Vagina (tissue), 2 donors: Measurements from ENCODE around the gene TUBGCP2. TPM values are rescaled to one million over a fixed set of nuclear protein-coding genes. Genes with fewer than 3 reads are reported as not detected.

Experiments used
- DNase-seq, 2 donors: peaks; one replicate each; pipeline ENCODE4 v3.0.0-alpha.2; 2017; ENCODE audit errors: extremely low spot score in 2 of 2
- H3K27ac ChIP-seq: fragments of 200-600 bp; sonication (generic); one replicate; pipeline ENCODE4 v1.5.1; 2019
- H3K27me3 ChIP-seq: fragments of 200-600 bp; sonication (generic); one replicate; pipeline ENCODE4 v1.5.1; 2019
- H3K36me3 ChIP-seq, 2 donors: fragments of 200-600 bp; sonication (generic); one replicate each; pipeline ENCODE4 v1.5.1; 2017 to 2019
- H3K4me1 ChIP-seq: fragments of 200-600 bp; sonication (generic); one replicate; pipeline ENCODE4 v1.5.1; 2019
- H3K4me3 ChIP-seq, 2 donors: fragments of 200-600 bp; sonication (generic); 1 replicate in 1 of 2; 2 replicates in 1 of 2; pipeline ENCODE4 v1.5.1; 2016 to 2019
- H3K9me3 ChIP-seq: fragments of 200-600 bp; sonication (generic); one replicate; pipeline ENCODE4 v1.5.1; 2019
- POLR2A ChIP-seq, 2 donors: fragments of 450-650 bp; IDR thresholded peaks; one replicate each; pipeline ENCODE4 v1.6.1; 2017; ENCODE audit warnings: antibody characterized with exemption in 2 of 2, mild to moderate bottlenecking in 2 of 2, moderate library complexity in 2 of 2
- POLR2AphosphoS5 ChIP-seq, 2 donors: sonication (generic); formaldehyde crosslinking; IDR thresholded peaks; one replicate each; pipeline ENCODE4 v1.9.0; 2017; ENCODE audit warnings: antibody characterized with exemption in 2 of 2, mild to moderate bottlenecking in 2 of 2, low read depth in 1 of 2; ENCODE audit not compliant: insufficient read depth in 1 of 2
- intact Hi-C: fragments of 100-400 bp; cut with DNase I; formaldehyde crosslinking; loops from one replicate; pipeline ENCODE4 v1.15.1; 2023
- total RNA-seq: library from RNA; depleted of rRNA; stranded (reverse); fragments of >200 nt; gene quantifications from one replicate; pipeline ENCODE4 v1.2.3, GENCODE V29; 2016
- TF ChIP-seq, protein P1 (sequence below), 3 experiments: fragments of 450-650 bp in 2 of 3; fragments of 200-600 bp in 1 of 3; sonication (generic) in 1 of 3; IDR thresholded peaks; one replicate each; pipeline ENCODE4 v1.5.1; 2017 to 2019; ENCODE audit warnings: antibody characterized with exemption in 3 of 3, mild to moderate bottlenecking in 2 of 3, moderate library complexity in 2 of 3

TUBGCP2 gene
- total RNA-seq, 1 donor from 2014 or later, result 41.7 TPM

- peaks cover 38% of the 10 kb centered on the region for H3K4me1 ChIP-seq
- intact Hi-C loops, result no loop called here
- no peak for TF ChIP-seq POLR2A (IDR thresholded peaks at IDR 0.05)
- TF ChIP-seq, protein P1, sequence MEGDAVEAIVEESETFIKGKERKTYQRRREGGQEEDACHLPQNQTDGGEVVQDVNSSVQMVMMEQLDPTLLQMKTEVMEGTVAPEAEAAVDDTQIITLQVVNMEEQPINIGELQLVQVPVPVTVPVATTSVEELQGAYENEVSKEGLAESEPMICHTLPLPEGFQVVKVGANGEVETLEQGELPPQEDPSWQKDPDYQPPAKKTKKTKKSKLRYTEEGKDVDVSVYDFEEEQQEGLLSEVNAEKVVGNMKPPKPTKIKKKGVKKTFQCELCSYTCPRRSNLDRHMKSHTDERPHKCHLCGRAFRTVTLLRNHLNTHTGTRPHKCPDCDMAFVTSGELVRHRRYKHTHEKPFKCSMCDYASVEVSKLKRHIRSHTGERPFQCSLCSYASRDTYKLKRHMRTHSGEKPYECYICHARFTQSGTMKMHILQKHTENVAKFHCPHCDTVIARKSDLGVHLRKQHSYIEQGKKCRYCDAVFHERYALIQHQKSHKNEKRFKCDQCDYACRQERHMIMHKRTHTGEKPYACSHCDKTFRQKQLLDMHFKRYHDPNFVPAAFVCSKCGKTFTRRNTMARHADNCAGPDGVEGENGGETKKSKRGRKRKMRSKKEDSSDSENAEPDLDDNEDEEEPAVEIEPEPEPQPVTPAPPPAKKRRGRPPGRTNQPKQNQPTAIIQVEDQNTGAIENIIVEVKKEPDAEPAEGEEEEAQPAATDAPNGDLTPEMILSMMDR (IDR thresholded peaks at IDR 0.05), result no peak
- no peak for TF ChIP-seq POLR2AphosphoS5 (IDR thresholded peaks at IDR 0.05; ENCODE audit: insufficient read depth in 1 of 2, low read depth in 1 of 2)
Measured at GRCh38 chr10:133263674-133264073, 45.0 kb downstream of the TUBGCP2 start.

GRCh38 chr10:133262696-133263095 is 46.0 kb downstream of the TUBGCP2 start:
- intact Hi-C loops, result no loop called here
- Histone ChIP-seq H3K9me3 (no peaks in the 10 kb centered on the region), H3K36me3 (no peaks in the 10 kb centered on the region), H3K27me3 (no peaks in the 10 kb centered on the region), H3K4me1 (peaks cover 48% of the 10 kb centered on the region), H3K4me3 (peak overlapping the region in 1 of 2 donors; percentile 71), H3K27ac (no peak overlapping the region)
- TF ChIP-seq POLR2AphosphoS5 (IDR thresholded peaks at IDR 0.05; ENCODE audit: insufficient read depth in 1 of 2, low read depth in 1 of 2), result peak in 1 of 2 donors; percentile 16
- TF ChIP-seq, protein P1 (IDR thresholded peaks at IDR 0.05), result no peak
- TF ChIP-seq POLR2A (IDR thresholded peaks at IDR 0.05), result no peak
- no peak for DNase-seq

More at GRCh38 chr10:133263674-133264073, 45.0 kb downstream of the TUBGCP2 start:
- Histone ChIP-seq H3K27ac (no peak overlapping the region), H3K4me3 (no peak overlapping the region), H3K9me3 (no peaks in the 10 kb centered on the region), H3K36me3 (no peaks in the 10 kb centered on the region), H3K27me3 (no peaks in the 10 kb centered on the region)
- no peak for DNase-seq

- H3K4me1 ChIP-seq, result peaks cover 53% of the 10 kb centered on the region
- intact Hi-C loops, result no loop called here
- peak overlapping the region; percentile 71 to 93 for H3K4me3 ChIP-seq
- no peaks in the 10 kb centered on the region for H3K27me3 ChIP-seq
- no peaks in the 10 kb centered on the region for H3K9me3 ChIP-seq
- no peak for DNase-seq
- peak overlapping the region; percentile 91 for H3K27ac ChIP-seq
- no peaks in the 10 kb centered on the region for H3K36me3 ChIP-seq
- TF ChIP-seq, protein P1 (IDR thresholded peaks at IDR 0.05), result no peak
- peak in 1 of 2 donors; percentile 28 for TF ChIP-seq POLR2A (IDR thresholded peaks at IDR 0.05)
Measured at GRCh38 chr10:133261726-133262325, 46.8 kb downstream of the TUBGCP2 start.

DNA sequence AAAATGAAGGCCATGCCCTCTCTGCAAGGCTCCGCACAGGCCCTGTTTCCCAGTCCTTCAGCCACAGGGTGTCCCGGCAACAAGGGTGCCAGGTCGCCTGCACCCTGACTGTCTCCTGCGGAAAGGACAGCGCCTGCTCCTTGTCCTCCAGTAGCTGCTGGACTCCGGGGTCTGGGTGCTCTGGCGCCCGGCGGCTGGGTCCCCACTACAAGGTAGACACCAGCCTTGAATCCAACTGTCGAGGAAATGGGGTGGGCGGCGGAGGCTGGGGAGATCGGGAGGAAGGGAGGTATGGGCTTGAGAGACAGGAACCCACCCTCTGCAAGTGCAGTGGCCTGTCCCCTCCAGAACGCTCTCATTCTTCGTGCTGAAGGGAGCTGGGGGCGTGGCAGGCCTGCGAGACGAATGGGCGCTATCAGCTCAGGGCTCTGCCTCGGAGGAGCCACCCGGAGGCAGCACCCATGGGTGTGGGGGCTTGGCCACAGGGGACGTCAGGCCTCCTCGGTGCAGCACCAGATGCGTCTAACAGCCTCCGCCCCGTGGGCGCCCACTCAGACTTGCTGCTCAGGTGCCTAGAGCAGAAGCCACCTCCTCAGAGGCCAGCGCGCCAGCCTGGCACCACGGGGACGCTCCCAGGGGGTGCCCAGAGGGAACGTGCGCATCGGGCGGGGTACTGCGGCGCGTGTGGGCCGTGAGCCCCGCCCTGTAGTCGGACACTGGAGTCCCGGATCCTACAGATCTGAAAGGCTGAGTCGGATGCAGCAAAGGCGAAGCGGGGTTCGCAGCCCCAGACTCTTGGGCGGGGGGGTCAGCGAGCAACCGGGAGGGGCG is 47.6 kb downstream of the TUBGCP2 start:
- intact Hi-C loops, result no loop called here
- no peak for DNase-seq
- Histone ChIP-seq H3K4me3 (peak overlapping the region; percentile 71 to 93), H3K36me3 (no peaks in the 10 kb centered on the region), H3K27ac (peak overlapping the region; percentile 91), H3K9me3 (no peaks in the 10 kb centered on the region), H3K27me3 (no peaks in the 10 kb centered on the region), H3K4me1 (peaks cover 53% of the 10 kb centered on the region)
- TF ChIP-seq POLR2A (IDR thresholded peaks at IDR 0.05) (no peak), POLR2AphosphoS5 (IDR thresholded peaks at IDR 0.05; ENCODE audit: insufficient read depth in 1 of 2, low read depth in 1 of 2) (peak in 1 of 2 donors; percentile 23)

DNA sequence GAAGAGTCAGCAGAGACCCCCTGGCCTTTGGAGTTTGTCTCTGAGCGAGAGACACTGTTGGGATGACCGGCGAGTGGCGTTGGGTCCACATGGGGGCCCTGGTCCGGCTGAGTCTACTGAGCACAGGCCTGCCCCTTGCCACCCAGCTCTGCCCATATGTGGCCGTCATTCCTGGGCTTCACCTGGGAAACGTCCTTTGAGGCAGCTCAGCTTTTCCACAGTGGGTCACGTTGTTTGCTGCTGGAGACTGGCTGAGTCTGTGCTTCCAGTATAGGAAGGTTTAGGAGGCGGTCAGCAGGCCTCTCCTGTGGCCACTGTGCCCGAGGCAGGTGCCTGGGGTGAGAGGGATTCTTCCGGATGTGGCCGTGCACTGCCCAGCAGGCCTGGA is 49.1 kb downstream of the TUBGCP2 start:
- Histone ChIP-seq H3K4me1 (peaks cover 53% of the 10 kb centered on the region), H3K4me3 (no peak overlapping the region), H3K9me3 (no peaks in the 10 kb centered on the region), H3K27me3 (no peaks in the 10 kb centered on the region), H3K36me3 (no peaks in the 10 kb centered on the region), H3K27ac (peak overlapping the region; percentile 46)
- no peak for DNase-seq
- TF ChIP-seq POLR2AphosphoS5 (IDR thresholded peaks at IDR 0.05; ENCODE audit: insufficient read depth in 1 of 2, low read depth in 1 of 2) (peak in 1 of 2 donors; percentile 8), POLR2A (IDR thresholded peaks at IDR 0.05) (no peak)
- TF ChIP-seq, protein P1 (IDR thresholded peaks at IDR 0.05), result no peak
- intact Hi-C loops, result no loop called here
